GM23338 (cell line): ENCODE measurements around the gene CIRBP. TPM values are rescaled to one million over a fixed set of nuclear protein-coding genes. Genes with fewer than 3 reads are reported as not detected.

Experiments
- ATAC-seq: fragments of 200-7000 bp; cut with Tn5 transposase; 3 replicates; pipeline ENCODE4 v1.9.1; 2020
- DNase-seq: peaks from one replicate; pipeline ENCODE4 v3.0.0-alpha.2; 2015; ENCODE audit warnings: low spot score
- H2AFZ ChIP-seq: fragments of 200-600 bp; sonication (generic); 2 replicates; pipeline ENCODE4 v1.8.0; 2016; ENCODE audit warnings: antibody characterized with exemption, mild to moderate bottlenecking, moderate library complexity
- H3F3A ChIP-seq: fragments of 200-600 bp; sonication (generic); replicated peaks from 2 replicates; pipeline ENCODE4 v1.8.0; 2017; ENCODE audit warnings: antibody characterized with exemption, mixed run types, low read depth
- H3K27ac ChIP-seq: fragments of 200-600 bp; sonication (generic); 2 replicates; pipeline ENCODE4 v1.6.1; 2016; ENCODE audit warnings: low read depth
- H3K27me3 ChIP-seq: fragments of 200-600 bp; sonication (generic); 2 replicates; pipeline ENCODE4 v1.8.0; 2016; ENCODE audit warnings: mild to moderate bottlenecking, mixed run types, moderate library complexity; ENCODE audit not compliant: insufficient read depth
- H3K36me3 ChIP-seq: fragments of 200-600 bp; sonication (generic); 2 replicates; pipeline ENCODE4 v1.8.0; 2016; ENCODE audit warnings: mild to moderate bottlenecking; ENCODE audit not compliant: insufficient read depth
- H3K4me1 ChIP-seq: fragments of 200-600 bp; sonication (generic); 2 replicates; pipeline ENCODE4 v1.8.0; 2016; ENCODE audit warnings: mild to moderate bottlenecking, moderate library complexity; ENCODE audit not compliant: insufficient read depth
- H3K4me2 ChIP-seq: fragments of 200-600 bp; sonication (generic); 2 replicates; pipeline ENCODE4 v1.7.1; 2017; ENCODE audit warnings: mixed run types
- H3K4me3 ChIP-seq: fragments of 200-600 bp; sonication (generic); 2 replicates; pipeline ENCODE4 v1.6.1; 2016; ENCODE audit warnings: mixed run types
- H3K79me2 ChIP-seq: fragments of 200-600 bp; sonication (generic); replicated peaks from 2 replicates; pipeline ENCODE4 v1.8.0; 2017; ENCODE audit warnings: mild to moderate bottlenecking; ENCODE audit not compliant: insufficient read depth
- H3K9me2 ChIP-seq: fragments of 200-600 bp; sonication (generic); 2 replicates; pipeline ENCODE4 v1.8.0; 2017; ENCODE audit not compliant: insufficient read depth
- H4K20me1 ChIP-seq: fragments of 200-600 bp; sonication (generic); replicated peaks from 2 replicates; pipeline ENCODE4 v1.8.0; 2017; ENCODE audit warnings: mild to moderate bottlenecking; ENCODE audit not compliant: insufficient read depth
- H3K27ac Mint-ChIP-seq: 2 replicates; pipeline ENCODE4 v1.8.0; 2020; ENCODE audit warnings: inconsistent platforms, mild to moderate bottlenecking, moderate library complexity, mixed read lengths
- H3K27me3 Mint-ChIP-seq: 3 replicates; pipeline ENCODE4 v1.8.0; 2022; ENCODE audit warnings: low read depth, mild to moderate bottlenecking, moderate library complexity, mixed read lengths, inconsistent platforms; ENCODE audit not compliant: insufficient read depth, poor library complexity
- H3K36me3 Mint-ChIP-seq: 3 replicates; pipeline ENCODE4 v1.8.0; 2021; ENCODE audit warnings: low read depth, mild to moderate bottlenecking, inconsistent platforms, moderate library complexity, mixed read lengths
- H3K4me1 Mint-ChIP-seq: 3 replicates; pipeline ENCODE4 v1.8.0; 2020; ENCODE audit warnings: mild to moderate bottlenecking, inconsistent platforms, mixed read lengths
- H3K4me3 Mint-ChIP-seq: 3 replicates; pipeline ENCODE4 v1.8.0; 2021; ENCODE audit warnings: moderate library complexity, mild to moderate bottlenecking, inconsistent platforms, mixed read lengths
- H3K9me3 Mint-ChIP-seq: 3 replicates; pipeline ENCODE4 v1.8.0; 2020; ENCODE audit warnings: moderate library complexity, mild to moderate bottlenecking, inconsistent platforms, mixed read lengths
- CREB1 ChIP-seq: fragments of 250-450 bp; sonication (Bioruptor Pico); IDR thresholded peaks from 2 replicates; pipeline ENCODE4 v1.5.0; 2020; ENCODE audit warnings: low read depth, mild to moderate bottlenecking, moderate library complexity
- CTCF ChIP-seq, 2 experiments: fragments of 200-600 bp in 1 of 2; sonication (generic) in 1 of 2; conservative IDR thresholded peaks; 2 replicates each; pipeline versions ENCODE4 v1.5.1 to v1.6.1; 2016 to 2017; ENCODE audit warnings: antibody characterized with exemption in 2 of 2, low read depth in 2 of 2, mild to moderate bottlenecking in 2 of 2, moderate library complexity in 1 of 2
- EZH2phosphoT487 ChIP-seq: fragments of 200-600 bp; sonication (generic); IDR thresholded peaks from one replicate; pipeline ENCODE4 v1.8.1; 2018; ENCODE audit warnings: antibody characterized with exemption; ENCODE audit not compliant: unreplicated experiment
- STAT1 ChIP-seq: IDR thresholded peaks from one replicate; pipeline ENCODE4 v1.6.1; 2016; ENCODE audit warnings: antibody characterized with exemption; ENCODE audit not compliant: unreplicated experiment
- ZNF331 ChIP-seq: fragments of 250-450 bp; sonication (Bioruptor Pico); IDR thresholded peaks from 2 replicates; pipeline ENCODE4 v1.5.0; 2020; ENCODE audit warnings: low read depth, mild to moderate bottlenecking, moderate library complexity
- polyA plus RNA-seq: library from polyadenylated mRNA; unstranded; fragments of >200 nt; fragmentation: Nextera tagmentation; extraction: Ambion mirVana; gene quantifications from 2 replicates; pipeline ENCODE4 v1.2.1, GENCODE V29; 2016
- total RNA-seq: library from RNA; depleted of rRNA; stranded (reverse); fragments of >200 nt; shearing (Covaris generic); gene quantifications from 2 replicates; pipeline ENCODE4 v1.2.3, GENCODE V29; 2014
- TF ChIP-seq, protein P1 (sequence below): IDR thresholded peaks from one replicate; pipeline ENCODE4 v1.6.1; 2018; ENCODE audit warnings: antibody characterized with exemption; ENCODE audit not compliant: unreplicated experiment
- TF ChIP-seq, protein P2 (sequence below): IDR thresholded peaks from 2 replicates; pipeline ENCODE4 v1.6.1; 2016; ENCODE audit warnings: antibody characterized with exemption

Gene CIRBP
- total and polyA plus RNA-seq, 2 experiments from 2014 or later: 153 to 202 TPM

DNA sequence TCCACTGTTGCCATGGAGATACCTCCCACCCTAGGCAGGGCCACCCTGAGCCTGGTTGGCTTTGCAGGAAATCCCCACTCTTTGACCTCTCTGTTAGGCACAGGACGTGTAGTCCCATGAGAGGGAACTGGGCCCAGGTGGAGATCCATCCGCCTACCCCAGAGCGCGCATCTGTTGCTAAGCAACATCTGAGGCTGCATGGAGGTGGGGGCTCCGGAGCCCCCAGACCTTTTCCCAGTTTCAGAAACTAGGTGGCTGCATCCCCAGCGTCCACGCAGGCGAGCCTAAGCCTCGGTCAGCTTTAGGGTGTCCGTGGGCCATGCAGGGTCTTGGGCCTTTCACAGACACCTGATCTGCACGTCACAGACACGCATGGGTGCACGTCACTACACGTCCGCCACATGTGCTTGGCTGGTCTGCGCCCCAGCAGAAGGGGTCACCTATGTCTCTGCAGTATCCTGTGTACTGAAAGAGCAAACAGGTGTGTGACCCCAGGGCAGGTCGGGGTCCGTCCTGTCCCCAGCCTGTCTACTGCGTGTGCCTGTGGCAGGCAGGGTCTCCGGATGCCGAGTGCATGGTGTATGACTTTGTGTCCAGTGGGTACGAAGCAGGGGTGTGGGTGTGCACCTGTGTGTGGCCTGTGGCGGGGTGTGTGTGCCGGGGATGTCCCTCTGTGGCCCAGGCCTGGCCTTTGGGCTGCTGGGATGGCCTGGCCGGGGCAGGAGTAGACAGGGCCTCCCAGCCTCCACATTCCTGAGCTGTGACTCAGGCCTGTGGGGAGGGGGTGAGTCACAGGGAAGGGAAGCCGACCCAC lies 4.1 kb upstream of the CIRBP start (continued):
- TF ChIP-seq, protein P1, sequence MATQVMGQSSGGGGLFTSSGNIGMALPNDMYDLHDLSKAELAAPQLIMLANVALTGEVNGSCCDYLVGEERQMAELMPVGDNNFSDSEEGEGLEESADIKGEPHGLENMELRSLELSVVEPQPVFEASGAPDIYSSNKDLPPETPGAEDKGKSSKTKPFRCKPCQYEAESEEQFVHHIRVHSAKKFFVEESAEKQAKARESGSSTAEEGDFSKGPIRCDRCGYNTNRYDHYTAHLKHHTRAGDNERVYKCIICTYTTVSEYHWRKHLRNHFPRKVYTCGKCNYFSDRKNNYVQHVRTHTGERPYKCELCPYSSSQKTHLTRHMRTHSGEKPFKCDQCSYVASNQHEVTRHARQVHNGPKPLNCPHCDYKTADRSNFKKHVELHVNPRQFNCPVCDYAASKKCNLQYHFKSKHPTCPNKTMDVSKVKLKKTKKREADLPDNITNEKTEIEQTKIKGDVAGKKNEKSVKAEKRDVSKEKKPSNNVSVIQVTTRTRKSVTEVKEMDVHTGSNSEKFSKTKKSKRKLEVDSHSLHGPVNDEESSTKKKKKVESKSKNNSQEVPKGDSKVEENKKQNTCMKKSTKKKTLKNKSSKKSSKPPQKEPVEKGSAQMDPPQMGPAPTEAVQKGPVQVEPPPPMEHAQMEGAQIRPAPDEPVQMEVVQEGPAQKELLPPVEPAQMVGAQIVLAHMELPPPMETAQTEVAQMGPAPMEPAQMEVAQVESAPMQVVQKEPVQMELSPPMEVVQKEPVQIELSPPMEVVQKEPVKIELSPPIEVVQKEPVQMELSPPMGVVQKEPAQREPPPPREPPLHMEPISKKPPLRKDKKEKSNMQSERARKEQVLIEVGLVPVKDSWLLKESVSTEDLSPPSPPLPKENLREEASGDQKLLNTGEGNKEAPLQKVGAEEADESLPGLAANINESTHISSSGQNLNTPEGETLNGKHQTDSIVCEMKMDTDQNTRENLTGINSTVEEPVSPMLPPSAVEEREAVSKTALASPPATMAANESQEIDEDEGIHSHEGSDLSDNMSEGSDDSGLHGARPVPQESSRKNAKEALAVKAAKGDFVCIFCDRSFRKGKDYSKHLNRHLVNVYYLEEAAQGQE: no peak
- TF ChIP-seq EZH2phosphoT487 (no peak), STAT1 (no peak)
- TF ChIP-seq, protein P2, sequence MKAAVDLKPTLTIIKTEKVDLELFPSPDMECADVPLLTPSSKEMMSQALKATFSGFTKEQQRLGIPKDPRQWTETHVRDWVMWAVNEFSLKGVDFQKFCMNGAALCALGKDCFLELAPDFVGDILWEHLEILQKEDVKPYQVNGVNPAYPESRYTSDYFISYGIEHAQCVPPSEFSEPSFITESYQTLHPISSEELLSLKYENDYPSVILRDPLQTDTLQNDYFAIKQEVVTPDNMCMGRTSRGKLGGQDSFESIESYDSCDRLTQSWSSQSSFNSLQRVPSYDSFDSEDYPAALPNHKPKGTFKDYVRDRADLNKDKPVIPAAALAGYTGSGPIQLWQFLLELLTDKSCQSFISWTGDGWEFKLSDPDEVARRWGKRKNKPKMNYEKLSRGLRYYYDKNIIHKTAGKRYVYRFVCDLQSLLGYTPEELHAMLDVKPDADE: no peak

GRCh38 chr19:1265615-1266128 lies 3.5 kb upstream of the CIRBP start:
- Histone ChIP-seq H2AFZ (peak overlapping the region; percentile 32; the same call in 1 of the 2 replicates), H3K4me1 (peaks cover 47% of the 10 kb centered on the region), H3F3A (peaks cover 44% of the 10 kb centered on the region), H3K4me3 (peak overlapping the region; percentile 94), H3K4me2 (peak overlapping the region; percentile 95), H3K9me2 (no peaks in the 10 kb centered on the region), H4K20me1 (peaks cover 11% of the 10 kb centered on the region; the same call in 1 of the 2 replicates), H3K27ac (no peak overlapping the region), H3K79me2 (peaks cover 16% of the 10 kb centered on the region), H3K36me3 (peaks cover 5% of the 10 kb centered on the region), H3K27me3 (peaks cover 10% of the 10 kb centered on the region; the same call in 1 of the 2 replicates)
- Mint-ChIP-seq H3K27me3 (peaks cover 45% of the 10 kb centered on the region), H3K27ac (peak overlapping the region; percentile 96; the same call in 1 of the 2 replicates), H3K36me3 (peaks cover 20% of the 10 kb centered on the region), H3K4me3 (peak overlapping the region; percentile 64), H3K9me3 (peaks cover 2% of the 10 kb centered on the region), H3K4me1 (peaks cover 54% of the 10 kb centered on the region)
- TF ChIP-seq ZNF331 (CRISPR knock-in tag) (no peak), CTCF (conservative IDR thresholded peaks at IDR 0.05; ENCODE audit: low read depth in 2 of 2) (no peak), CREB1 (CRISPR knock-in tag) (no peak)
- DNase-seq (no peak), ATAC-seq (0 out of 3 replicates have a peak, but pooled peaks have one; percentile 0)
